ENCODE data around the gene ADAR.

The ADAR gene

DNA sequence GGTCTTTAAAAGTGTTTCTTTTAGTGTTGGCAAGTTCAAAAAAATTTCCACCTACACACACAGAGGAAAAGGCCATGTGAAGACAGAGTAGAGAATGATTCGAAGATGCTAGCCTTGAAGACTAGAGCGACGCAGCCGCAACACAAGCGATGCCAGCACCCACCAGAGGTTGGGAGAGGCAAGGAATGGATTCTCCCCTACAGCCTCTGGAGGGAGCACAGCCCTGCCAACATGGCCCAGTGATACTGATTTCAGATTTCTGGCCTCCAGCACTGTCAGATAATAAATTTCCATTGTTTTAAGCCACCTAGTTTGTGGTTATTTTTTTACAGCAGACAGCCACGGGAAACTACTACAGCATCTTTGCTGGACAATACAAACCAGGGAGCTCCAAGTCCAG is 6.9 kb upstream of the ADAR start:
- DNase-seq, result no peak

DNA sequence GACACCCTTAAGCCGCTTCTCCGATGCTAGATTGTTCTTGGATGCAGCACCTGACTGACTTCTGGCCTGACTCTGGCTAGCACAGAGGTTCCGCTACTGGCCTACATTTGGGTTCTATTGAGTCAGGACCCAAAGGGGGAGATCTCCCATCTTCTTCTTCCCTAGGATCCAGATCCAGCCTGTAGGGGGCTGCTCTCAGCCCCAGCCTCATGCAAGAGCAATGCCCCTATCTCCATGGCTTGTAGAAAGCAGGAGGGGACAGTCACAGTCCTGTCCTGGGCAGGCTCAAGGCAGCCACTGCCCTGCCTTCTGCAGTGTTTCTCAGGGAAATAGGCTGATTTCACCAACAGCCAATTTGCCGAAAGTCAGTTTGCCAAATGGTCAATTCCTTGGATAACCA is 6.3 kb upstream of the ADAR start:
- no peak for DNase-seq

DNA sequence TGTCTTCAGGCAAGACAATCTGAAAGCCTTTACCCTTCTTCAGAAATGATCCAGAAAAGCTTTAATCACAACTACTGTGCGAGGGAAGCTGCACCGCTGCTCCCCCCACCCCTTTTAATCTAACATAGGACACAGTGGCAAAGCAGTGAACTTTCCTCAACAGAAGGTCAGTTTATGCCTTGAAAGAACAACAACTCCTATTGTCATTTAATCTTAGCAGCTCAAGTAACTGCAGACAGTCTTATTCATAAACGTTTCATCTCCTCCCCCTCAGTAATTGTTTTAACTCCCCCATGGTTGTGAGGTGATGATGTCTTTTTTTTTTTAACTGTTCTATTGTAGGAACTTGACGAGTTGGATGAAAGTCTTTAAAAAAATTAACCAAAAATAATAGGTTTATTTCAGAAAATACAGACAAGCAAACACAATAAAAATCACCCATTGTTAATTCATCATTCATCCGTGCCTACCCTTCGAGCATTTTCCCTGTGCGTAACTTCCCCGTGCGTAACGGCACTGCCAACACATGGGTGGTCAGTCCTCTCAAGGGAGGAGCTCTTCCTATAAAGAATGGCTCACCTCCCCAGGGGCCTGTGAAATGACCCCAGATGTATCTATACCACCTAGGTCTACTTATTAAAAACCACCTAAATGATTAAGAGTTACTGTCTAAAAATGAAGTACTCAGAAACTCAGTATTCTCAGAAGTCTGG is 3.3 kb upstream of the ADAR start:
- no peak for DNase-seq

DNA sequence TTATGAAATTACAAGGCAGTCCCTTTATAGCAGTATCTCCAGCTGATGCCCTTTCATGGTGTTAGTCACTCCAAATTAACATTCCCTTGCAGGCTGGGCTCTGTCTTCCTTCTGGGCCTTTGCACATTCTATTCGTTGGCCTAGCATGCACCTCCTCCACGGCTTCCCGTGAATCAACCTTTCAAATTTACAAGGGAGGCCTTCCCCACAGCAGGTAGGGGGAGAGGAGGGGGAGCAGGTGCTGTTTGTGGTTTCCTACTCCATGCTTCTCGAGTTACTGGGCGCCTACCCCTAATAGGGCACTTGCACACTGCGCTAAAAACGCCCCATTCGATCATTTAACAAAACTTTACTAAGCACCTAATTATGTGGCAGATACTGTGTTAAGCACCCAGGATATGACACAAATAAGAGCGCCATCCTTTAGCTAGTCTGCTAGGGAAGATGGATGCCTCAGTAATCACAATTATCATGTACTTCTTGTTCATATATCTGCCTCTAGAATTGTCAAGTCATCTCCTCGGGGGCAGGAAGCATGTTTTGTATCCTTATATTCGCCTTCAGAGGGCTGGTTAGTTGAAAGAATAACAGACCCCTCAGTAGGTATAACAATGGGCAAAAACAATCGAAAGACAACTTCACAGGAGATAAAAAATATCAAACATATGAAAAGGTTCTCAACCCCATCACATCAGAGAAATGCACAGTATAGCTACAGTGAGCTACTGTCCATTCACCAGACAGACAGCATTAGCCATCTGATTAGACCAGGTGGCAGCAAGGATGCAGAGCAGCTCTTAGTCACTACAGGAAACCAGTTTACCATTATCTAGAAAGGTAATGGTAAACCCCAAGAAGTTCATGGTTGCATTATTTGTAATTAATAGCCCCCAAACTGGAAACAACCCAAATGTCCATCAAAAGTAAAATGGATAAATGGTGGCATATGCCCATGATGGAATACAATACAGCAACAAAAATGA is 1.7 kb upstream of the ADAR start:
- DNase-seq, result no peak

DNA sequence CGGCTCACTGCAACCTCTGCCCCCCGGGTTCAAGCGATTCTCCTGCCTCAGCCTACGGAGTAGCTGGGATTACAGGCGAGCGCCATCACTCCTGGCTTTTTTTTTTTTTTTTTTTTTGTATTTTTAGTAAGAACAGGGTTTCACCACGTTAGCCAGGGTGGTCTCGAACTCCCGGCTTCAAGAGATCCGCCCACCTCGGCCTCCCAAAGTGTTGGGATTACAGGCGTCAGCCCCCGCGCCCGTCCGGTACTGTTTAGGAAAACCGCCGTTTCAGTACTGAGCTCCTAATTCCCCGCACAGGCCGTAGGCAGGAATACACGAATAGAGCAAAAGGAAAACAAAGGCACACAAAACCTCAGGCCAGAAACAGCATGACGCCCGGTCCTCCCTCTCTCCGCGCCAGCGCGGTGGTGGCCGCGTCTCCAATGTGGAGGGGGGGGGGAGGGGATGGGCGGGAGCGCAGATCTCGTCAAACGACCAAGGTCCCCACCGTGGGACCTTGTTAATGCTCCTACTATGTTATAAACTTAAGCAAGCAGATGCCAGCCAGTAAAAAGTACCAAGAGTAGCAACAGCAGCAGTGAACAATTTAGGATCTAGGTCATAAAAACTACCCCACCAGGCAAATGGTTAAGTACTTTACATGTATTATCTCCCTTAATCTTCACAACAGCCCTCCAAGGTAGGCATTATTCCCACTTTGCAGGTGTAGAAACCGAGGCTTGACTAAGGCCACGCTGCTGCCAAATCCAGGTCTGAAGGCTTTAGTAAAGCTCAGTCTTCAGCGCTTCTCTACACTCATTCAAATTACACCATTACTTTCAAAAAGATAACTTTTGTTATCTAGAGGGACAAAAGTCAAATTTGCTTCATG is 648 bp upstream of the ADAR start:
- peak; percentile 40 for DNase-seq

DNA sequence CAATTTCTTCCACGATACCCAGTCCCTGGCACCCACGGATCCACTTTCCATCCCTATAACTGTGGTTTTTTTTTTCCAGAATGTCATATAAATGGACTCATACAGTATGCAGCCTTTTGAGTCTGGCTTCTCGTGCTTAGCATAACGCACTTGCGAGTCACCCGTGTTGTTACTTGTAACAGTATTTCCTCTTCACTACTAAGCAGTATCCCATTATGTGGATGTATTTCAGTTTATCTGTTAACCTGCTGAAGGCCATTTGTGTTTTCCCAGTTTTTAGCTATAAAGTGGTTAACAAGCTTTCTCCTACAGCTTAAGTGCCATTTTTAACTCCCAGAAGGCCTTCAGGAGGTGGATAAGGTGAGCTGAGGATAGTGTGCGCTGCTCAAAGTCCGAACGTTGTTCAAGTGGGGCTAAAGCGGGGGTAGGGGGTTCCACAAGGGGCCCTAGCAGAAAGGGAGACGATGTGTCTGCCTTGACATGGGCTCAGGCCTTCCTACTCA is 829 bp downstream of the ADAR start:
- peak; percentile 49 for DNase-seq

DNA sequence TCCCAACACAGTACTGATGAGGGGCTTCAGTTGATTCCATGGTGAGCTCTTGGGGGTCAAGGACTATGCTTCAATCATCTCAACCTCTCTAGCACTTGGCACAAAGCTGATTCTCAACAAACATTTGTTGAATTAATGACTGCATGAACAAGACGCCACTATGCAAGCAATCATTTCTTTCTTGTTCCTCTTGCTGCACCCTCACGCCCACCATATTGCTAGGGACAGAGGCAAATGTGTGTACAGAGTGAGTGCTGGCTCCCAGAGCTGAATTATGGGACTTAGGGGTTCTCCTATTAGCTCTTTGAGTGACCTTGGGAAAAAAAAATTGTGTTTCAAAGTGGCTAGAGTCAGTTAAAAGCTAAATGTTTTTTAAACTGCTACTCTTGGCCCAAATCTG is 2.5 kb downstream of the ADAR start:
- no peak for DNase-seq

DNA sequence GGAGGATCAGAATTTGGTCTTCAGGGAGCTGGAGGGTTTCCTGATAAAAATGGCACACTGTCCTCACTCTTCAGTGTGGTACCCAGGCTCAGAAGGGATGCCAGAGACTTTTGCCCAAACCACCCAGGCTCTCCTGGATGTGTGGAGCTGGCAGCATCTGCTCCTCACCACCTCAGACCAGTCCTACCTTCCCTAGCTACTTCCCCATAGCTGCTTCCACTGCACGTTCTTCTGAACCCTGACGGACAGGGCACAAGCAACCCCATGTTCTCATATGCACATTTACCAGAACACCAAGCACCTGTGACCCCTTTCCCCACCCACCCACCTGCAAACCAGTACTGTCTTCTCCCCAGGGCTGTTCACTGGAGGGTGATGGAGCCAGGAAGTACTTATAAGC is 4.7 kb downstream of the ADAR start:
- no peak for DNase-seq

DNA sequence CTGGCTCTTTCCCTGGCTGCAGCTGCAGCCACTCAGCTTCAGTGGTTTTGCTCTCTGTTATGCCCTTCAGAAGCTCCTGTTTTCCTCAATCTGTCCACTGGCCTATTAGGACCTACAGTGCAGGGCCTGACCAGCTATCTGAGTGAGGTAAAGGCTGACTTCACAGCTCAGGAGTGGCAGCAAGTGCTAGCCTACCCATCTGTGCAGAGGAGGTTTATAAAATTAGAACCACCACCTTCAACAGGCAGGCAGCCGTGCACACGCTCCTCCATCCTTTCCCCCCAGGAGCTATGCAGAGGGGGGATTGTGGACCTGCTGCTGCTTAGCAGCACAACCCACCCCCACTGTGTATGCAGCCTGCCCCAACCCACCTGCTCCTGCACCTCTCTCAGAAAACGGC is 8.3 kb downstream of the ADAR start:
- DNase-seq, result no peak

DNA sequence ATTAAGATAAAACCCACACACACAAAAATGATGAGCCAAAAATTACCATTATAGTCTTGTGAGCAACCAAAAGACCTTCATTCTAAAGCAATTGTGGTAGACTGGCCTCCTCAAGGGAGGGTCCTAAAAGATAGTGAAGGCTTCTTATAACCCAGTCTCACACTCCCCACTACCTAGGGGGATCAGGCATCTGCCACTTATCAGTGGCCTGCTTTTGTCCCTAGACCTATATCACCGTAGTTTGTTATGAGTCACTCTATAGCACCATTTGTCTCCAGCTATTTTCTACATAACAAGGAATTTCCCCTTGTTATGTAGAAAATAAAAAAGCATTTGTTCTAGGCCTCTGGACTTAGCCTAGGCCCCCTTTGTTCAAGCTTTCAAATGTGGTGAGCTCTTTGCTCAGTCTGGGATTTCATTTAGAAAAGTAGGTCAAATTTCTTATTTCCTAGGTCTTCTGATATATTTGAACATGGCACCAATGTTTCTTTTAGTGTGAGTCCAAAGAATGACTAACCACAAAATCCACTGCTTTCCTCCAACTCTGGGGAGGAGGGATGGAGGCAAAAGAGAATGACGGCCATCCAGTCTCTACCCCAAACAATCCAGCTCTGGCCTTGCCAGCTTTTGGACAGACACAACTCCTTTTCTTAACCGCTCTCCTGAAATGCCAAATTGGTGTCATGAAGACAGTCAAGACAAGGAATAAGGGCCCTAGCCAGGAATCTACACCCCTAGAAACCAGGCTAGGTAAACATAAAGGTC is 8.9 kb downstream of the ADAR start:
- no peak for DNase-seq

DNA sequence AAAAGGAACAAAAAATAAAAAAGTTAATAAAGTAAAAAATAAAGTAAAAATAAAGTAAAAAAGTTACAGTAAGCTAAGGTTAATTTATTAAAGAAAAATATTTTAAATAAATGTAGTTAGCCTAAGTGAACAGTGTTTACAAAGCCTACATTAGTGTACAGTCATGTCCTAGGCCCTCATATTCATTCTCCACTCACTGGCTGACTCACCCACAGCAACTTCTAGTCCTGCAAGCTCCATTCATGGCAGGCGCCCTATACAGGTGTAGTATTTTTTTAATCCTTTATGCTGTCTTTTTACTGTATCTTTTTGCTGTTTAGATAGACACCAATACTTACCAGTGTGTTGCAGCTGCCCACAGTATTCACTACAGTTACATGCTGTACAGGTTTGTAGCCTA is 12.4 kb downstream of the ADAR start:
- DNase-seq, result no peak

DNA sequence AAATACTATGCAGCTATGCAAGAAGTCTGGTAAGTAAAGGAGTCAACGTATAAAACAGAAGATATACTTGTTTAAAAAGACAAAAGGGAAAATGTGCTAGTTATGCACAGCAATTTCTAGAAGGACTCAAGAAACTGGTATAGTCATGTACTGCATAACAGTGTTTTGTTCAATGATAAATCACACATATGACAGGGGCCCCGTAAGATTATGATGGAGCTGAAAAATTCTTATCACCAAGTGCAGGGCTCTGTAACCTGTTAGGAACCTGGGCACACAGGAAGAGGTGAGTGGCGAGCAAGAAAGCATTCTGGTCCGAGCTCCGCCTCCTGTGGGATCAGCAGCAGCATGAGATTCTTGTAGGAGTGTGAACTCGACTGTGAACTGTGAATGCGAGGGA is 13.2 kb downstream of the ADAR start:
- DNase-seq, result no peak

DNA sequence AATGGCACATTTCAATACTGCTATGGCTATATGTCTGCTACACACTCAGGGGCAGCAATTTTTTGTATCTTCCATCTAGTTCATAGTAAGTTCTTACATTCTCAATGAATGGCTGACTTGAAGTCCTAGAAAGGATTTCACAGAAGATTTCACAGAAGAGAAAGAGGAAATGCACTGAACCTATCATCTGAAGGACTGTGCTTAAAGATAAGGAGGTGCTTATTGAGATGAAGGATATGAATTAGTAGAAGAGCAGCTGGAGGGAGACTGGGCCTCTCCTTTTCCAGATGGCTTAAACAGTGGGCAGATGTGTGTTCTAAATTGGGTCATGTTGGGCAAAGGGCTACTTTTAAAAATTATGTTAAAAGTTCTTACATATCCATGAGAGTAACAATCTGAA is 14.6 kb downstream of the ADAR start:
- no peak for DNase-seq

DNA sequence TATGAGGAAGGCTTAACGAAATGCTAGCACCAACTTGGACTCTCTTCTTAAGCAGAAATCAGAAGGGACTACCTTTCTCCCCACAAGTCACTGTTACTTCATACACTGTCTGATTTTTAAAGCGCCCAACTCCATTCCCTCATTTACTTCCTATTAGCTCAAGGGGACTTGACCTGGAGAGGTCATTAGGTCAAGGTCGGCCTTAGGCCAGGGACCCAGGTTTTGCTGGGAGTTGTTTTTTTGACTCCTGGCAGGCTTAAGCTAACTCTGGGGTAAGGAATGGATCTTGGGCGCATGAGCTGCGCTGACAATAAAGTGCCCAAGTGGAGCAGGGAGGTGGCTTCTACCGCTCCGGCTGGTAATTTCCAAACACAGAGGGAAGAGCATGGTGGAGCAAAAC is 16.8 kb downstream of the ADAR start:
- DNase-seq, result no peak

DNA sequence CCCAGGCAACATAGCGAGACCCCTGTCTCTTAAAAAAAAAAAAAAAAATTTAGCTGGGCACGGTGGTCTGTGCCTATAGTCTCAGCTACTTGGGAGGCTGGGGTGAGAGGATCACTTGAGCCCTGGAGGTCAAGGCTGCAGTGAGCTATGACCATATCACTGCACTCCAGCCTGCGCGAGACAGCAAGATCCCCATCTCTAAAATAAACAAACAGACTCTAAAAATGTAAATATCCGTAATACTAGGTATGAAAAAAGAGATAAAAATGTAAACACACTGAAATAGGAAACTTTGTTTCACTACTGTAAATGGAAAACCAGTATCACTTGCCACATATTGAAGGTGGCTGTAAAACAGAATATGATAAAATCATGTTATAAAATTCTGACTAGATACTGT is 17.2 kb downstream of the ADAR start:
- no peak for DNase-seq

DNA sequence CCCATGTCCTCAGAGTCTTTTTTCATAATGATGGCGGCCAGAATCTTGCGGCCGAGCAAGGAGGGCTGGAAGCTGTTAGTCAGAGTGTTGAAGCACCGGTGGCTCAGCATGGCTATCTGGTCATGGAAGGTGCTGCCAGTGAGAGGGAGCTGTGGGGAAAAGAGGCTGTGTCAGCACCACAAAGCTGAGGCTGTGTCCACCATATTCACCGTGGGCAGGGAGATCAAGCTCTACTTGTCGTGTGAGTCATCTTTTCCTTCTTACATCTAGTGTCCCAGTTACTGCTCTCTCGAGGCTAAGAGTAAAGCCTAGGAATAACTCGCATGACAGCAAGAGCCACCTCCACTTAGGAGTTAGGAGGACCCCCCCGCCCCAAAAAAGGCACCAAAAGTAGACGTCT is 18.2 kb downstream of the ADAR start:
- DNase-seq, result no peak

DNA sequence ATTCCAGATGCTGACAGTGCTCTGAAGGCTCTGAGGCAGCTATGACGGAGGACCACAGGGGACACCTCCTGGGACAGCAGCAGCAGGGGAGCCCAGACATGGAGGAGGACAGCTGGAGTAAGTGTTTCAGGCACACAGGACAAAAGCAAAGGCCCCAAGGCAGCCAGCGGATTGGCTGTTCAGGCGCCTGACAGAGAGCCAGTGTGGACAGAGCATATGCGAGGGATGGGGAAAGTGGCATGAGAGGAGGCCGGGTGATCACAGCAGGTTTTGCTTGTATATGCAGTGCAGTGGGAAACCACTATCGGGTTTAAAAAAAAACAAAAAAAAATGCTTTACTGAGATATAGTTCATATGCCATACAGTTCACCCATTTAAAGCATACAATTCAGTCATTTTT is 21.3 kb downstream of the ADAR start:
- no peak for DNase-seq

DNA sequence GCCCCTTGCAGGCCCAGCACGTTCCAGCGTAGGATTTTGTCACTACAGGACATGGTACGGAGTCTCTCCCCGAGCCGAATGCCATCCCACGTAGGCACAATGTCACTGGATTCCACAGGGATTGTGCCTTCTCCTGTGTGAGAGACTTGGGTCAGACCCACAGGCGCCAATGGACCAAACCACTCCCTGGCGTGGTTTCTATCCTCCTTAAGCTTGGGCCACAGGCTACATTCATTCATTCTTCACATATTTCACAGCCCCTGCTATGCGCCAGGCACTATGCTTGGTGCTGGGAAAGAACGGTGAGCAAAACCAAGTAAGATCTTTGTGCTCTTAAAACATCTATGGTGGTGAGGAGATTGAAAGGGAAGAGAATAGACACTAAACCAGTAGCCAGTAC is 21.8 kb downstream of the ADAR start:
- no peak for DNase-seq

DNA sequence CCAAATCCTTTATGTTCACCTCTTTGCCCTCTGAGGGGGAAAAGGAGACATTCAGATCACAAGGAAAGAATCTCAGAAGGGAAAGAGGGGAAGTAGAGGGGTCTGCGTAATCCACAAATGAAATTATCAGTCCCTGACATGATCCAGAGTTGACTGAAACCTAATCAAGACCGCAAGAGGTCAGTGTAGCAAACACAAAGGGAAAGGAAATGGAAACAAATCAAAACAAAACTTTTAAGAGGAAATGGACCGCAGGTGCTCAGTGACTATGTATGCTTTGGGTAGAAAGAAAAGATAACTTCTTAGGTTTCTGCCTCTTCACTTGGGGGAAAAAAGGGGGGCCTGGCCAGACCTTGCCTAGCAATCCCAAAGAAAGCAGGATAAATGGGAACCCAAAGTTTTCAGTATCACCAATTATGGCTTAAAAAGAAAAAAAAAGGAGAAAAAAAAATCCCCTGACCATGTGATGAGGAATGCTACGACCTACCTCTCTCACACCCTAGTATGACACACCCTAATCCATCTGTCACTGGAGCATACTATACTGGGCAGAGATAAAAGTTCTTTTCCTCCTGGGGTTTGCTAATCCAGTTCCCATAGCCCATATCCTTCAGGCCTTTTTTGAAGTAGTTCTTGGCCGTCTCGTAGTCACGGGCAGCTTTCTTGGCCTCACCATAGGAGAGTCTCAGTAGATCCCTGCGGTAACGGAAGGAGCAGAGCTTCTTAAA is 23.6 kb downstream of the ADAR start:
- DNase-seq, result no peak

DNA sequence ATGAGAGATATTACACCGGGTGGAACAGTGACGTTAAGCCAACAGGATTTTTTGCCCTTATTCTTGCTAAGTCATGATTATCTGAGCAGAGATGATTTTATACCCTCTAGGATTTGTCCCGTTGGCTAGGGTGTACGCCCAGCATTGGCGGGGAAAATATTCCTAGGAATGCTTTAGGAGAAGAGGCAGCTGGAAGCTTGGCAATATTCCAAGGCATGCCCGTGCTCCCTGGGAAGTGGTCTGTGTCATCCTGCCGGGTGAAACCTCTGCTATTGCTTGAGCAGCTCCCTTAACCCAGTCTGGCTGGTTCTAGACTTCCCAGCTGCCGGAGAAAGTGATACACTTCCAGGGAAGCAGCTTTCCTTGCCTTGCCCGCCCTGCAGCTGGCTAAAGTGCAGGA is 24.2 kb downstream of the ADAR start:
- DNase-seq, result peak; percentile 25

DNA sequence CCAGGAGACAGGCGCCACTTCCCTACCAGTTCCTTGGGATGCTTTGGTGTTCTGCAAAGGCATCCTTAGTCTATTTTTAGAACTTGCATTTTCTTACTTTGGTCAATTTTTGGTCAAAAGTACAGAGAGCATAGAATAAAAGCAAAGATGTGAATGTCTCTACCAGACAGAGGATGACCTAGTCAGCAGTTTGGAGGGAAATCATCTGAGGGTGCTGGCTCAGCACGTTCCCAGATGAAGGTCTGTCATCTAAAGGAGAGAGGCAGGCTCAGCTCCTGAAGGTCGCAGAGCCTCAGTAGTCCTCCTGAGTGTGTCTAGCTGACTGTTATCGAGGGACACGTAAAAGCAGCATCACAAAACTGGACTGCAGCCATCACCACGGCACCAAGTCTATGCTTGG is 25.1 kb downstream of the ADAR start:
- no peak for DNase-seq

DNA sequence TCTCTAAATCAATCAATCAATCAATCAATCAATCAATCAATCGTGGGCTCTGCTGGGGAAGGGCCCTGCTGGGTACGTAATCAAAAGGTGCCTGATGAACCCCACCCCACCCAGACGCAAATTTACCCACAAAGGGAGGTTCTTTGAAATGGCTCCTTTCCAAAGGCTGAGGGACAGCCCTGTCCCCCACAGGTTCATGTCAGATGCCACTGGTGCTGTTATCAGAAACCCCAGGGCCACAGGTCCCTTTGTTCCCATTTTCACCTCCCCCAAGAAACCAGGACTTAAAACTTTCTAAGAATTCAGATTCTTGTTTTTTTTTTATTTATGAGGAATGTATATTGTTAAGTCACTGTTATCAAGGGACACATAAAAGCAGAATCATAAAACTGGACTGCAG is 26.2 kb downstream of the ADAR start:
- no peak for DNase-seq

Measured in SHP77 treated with DMSO at 0.1 percent for 48 hours (cell line).